Neural cell (in vitro differentiated cells): ENCODE measurements around the gene DCST1.

ENCODE experiments used
- CTCF ChIP-seq: fragments of 450-650 bp; IDR thresholded peaks from 2 replicates; pipeline ENCODE4 v1.5.1; 2014; ENCODE audit warnings: antibody characterized with exemption, mild to moderate bottlenecking, moderate library complexity; ENCODE audit not compliant: poor library complexity, severe bottlenecking
- MXI1 ChIP-seq: fragments of 450-650 bp; conservative IDR thresholded peaks from 2 replicates; pipeline ENCODE4 v1.6.1; 2014; ENCODE audit warnings: antibody characterized with exemption, mild to moderate bottlenecking; ENCODE audit not compliant: poor library complexity, severe bottlenecking
- POLR2AphosphoS5 ChIP-seq: IDR thresholded peaks from 2 replicates; pipeline ENCODE4 v1.6.1; 2012
- TAF1 ChIP-seq: IDR thresholded peaks from 2 replicates; pipeline ENCODE4 v1.6.1; 2012; ENCODE audit warnings: low read depth
- TF ChIP-seq, protein P1 (sequence below): IDR thresholded peaks from 2 replicates; pipeline ENCODE4 v1.6.1; 2012; ENCODE audit warnings: borderline replicate concordance

GRCh38 chr1:155075535-155075934 is 41.9 kb downstream of the DCST1 start:
- TF ChIP-seq CTCF (no peak), MXI1 (no peak), POLR2AphosphoS5 (no peak), TAF1 (no peak)
- TF ChIP-seq, protein P1, sequence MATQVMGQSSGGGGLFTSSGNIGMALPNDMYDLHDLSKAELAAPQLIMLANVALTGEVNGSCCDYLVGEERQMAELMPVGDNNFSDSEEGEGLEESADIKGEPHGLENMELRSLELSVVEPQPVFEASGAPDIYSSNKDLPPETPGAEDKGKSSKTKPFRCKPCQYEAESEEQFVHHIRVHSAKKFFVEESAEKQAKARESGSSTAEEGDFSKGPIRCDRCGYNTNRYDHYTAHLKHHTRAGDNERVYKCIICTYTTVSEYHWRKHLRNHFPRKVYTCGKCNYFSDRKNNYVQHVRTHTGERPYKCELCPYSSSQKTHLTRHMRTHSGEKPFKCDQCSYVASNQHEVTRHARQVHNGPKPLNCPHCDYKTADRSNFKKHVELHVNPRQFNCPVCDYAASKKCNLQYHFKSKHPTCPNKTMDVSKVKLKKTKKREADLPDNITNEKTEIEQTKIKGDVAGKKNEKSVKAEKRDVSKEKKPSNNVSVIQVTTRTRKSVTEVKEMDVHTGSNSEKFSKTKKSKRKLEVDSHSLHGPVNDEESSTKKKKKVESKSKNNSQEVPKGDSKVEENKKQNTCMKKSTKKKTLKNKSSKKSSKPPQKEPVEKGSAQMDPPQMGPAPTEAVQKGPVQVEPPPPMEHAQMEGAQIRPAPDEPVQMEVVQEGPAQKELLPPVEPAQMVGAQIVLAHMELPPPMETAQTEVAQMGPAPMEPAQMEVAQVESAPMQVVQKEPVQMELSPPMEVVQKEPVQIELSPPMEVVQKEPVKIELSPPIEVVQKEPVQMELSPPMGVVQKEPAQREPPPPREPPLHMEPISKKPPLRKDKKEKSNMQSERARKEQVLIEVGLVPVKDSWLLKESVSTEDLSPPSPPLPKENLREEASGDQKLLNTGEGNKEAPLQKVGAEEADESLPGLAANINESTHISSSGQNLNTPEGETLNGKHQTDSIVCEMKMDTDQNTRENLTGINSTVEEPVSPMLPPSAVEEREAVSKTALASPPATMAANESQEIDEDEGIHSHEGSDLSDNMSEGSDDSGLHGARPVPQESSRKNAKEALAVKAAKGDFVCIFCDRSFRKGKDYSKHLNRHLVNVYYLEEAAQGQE = no peak
